Epidermal melanocyte (primary cell): ENCODE results near the gene CGB1.
A peak's percentile ranks its signal among the peaks of the same experiment; 100 is the strongest.
"Not testable (repeated sequence)": the region's sequence is repeated elsewhere in the genome, so short reads cannot be mapped to it uniquely, and the experiment has no call there.

ENCODE experiments used
- DNase-seq: peaks from one replicate; pipeline ENCODE4 v3.0.0; 2011; ENCODE audit warnings: low spot score; ENCODE audit not compliant: insufficient read length

CGB1 gene

DNA sequence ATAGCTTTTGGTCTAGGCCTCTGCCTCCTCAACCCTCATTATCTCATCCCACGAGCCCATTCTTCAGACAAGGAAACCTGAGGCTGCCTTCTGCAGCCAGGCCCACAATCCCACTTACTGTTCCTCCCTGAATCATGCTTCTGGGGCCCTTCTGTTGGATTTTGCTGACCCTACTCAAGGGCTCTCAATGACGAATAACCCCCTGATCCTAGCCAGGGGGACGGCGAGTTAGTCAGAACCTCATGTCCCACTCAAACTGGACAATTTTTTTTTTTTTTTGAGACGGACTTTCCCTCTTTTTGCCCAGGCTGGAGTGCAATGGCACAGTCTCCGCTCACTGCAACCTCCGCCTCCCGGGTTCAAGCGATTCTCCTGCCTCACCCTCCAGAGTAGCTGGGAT, 14.6 kb downstream of the CGB1 start:
- DNase-seq = no peak

DNA sequence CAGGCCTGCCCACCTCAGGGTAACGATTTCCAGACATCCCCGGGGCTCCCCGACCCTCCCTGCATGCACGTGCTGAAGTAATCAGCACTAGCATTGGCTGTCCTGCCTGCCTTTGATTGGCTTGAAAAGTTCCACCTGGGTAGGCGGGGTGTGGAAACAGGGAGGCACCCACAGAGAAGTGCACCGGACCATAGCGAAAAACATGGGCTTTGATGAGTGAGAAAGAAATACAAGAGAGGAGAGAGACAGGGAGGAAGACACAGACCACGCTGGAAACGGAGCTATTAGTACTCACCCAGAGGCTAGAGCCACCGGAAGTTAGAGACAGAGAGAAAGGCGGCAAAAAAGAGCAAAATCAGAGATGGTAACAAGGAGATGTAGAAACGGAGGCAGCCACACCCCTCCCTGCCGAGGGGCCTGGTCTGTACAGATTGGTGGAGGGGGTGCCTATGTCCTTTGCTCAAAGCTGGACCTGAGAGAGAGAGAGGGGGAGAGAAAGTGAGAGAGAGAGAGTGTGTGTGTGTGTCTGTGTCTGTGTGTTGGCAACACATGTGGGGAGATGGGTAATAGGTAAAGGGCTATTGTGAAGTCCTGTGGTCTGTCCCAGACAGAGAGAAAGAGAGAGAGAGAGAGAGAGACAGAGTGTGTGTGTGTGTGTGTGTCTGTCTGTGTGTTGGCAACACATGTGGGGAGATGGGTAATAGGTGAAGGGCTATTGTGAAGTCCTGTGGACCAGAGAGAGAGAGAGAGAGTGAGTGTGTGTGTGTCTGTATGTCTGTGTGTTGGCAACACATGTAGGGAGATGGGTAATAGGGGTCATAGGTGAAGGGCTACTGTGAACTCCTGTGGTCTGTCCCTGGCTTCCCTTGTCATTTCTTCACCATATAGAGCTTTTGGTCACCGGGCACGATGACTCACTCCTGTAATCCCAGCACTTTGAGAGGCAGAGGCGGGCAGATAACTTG, 15.5 kb downstream of the CGB1 start:
- DNase-seq = no peak

DNA sequence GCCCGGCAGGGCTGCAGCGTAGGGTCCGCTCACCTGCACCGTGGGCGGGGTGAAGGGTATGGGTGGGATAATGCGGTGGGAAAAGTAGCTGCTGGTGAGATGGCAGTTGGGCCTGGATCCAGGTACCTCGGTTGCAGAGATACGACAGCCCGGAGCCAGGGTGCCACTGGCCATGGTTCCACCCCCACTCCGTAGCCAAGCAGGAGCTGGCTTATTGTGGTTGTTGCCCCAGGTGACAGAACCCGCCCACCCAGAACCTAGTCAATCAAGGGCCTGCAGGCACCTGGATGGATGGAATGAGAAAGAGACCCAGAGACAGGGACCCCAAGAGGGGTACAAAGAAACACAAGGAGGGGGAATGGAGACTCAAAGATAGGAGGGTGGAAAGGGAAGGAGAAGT, 16.4 kb downstream of the CGB1 start:
- no peak for DNase-seq

DNA sequence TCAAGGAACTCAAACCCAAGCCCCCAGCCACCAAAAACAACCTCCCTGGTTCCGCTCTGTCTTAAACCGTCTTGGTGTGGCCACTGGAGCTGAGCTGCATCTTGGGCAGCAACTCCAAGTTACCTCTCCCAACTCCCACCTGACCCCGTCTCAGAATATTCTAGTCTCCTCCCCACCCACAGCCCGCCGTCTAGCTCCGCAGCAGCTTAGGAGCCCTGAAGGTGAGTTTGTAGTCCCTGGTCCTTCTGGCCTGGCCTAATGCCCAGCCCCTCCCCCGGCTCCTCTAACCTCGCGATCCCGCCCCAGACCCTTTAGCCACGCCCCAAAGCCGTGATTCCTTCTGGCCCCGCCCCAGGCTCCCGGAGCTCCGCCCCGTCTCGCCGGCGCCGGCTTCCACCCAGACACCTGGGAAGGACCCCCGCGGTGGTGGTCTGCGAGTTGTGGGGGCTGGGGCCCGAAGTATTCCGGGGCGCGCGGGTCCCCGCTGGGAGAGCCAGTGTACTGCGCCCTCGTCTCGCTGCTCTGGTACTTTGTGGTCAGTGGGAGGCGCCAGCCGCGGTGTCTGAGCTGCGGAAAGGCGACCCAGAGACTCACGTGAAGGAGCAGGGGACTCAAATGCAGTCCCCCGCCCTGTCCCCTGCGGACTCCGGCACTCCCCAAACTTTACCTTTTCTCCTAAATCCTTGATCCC, 17.3 kb downstream of the CGB1 start:
- DNase-seq = no peak

DNA sequence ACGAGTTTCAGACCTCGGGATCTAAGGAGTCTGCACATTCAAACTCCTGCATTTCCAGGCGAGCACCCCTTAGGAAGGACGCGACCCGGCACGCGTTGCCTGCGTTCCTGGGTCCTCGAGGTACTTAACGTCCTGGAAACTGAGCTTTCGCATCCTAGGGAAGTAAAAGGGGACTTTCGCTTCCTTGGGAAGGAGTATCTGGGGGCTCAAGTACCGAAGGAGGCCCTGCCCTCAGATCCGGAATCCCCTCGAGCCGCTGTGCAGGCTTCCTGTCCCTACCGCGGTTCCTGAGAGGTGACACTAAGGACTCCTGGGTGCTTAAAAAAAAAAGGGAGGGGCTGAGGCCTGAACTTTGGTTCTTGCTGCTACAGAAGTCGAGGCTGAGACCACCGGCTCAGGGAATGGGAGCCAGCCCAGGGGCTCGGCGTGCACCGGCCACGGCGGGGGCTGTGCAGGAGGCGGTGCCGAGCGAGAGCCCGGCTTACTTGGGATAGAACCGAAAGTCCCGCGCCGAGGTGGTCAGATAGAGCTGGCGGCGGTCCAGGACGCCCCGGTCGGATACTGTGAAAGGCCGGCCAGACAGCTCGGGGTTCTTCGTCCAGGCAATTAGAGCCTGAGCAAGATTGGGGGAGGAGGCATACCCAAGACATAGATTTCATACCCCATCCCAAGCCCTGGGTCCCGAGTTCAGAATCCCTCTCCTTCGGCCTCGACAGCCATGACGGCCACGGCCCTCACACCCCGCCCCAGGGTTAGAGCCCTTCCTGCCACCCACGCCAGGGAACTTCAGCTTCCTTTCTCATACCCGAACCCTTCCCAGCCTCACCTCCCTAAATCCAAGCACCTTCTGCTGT, 18.1 kb downstream of the CGB1 start:
- DNase-seq = not testable (repeated sequence)

DNA sequence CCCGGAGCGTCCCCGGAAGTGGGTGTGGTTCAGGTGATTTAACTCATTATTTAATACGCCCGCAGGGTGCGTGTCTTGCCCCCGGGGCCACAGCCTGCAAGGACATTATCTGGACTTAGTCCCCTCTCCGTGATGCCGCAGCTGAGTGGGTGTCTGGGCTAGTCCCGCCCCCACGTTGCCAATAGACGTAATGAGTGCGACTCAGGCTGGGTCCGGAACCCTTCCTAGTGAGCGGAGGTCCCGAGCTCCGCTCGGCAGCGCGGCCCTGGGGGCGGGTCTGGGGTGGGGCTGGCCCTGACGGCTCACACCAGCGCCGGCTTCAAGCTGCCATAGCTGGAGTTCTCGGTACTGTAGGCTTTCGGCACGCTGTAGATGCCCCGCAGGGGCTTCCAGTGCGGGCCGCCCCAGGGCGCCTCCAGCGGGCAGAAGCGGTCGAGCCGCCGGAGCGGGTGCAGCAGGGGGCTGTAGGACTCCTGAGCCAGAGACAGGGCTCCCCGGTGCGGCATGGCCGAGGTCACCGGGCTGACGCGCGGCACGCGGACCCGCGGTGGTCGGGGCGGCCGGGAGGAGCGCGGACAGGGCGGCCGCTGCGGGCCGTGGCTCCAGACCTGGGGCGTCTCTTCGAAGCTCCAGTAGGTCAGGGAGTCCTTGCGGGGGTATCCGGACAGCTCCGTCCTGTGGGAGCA, 18.9 kb downstream of the CGB1 start:
- peak; percentile 82 for DNase-seq

DNA sequence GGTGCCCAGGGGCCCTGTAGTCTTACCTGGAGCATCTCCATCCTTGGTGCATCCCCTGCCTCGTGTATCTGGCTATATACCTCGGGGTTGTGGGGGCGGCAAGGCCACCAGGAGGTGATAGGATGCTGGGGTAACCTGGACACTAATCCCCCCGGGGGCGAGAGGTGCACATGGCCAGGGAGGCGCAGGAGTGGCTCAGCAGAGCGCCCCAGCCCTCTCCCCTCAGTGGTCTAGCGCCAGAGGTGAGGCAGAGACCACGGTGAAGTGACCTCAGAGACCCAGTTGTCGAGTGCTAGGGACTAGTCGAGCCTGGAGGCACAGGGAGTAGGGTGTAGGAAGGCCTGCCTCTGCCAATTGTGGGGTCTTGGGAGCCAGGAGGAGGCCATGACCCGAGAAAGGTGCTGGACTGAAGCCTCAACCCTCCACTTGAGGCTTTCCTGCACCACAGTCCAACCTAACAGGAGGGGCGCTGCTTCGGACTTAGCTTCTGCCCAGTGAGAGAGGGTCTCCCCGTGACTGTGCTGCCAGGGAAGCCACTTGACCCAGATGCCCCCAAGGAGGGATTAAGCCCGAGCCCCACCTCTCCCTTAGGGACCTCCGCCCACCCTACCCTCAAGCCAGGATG, 19.5 kb downstream of the CGB1 start, which contains the start of gene LHB:
TSS of gene LHB (minus strand) at position 51 of the 625 bp plus-strand sequence. CDS start at position 41, 10 bp downstream.
- no peak for DNase-seq

DNA sequence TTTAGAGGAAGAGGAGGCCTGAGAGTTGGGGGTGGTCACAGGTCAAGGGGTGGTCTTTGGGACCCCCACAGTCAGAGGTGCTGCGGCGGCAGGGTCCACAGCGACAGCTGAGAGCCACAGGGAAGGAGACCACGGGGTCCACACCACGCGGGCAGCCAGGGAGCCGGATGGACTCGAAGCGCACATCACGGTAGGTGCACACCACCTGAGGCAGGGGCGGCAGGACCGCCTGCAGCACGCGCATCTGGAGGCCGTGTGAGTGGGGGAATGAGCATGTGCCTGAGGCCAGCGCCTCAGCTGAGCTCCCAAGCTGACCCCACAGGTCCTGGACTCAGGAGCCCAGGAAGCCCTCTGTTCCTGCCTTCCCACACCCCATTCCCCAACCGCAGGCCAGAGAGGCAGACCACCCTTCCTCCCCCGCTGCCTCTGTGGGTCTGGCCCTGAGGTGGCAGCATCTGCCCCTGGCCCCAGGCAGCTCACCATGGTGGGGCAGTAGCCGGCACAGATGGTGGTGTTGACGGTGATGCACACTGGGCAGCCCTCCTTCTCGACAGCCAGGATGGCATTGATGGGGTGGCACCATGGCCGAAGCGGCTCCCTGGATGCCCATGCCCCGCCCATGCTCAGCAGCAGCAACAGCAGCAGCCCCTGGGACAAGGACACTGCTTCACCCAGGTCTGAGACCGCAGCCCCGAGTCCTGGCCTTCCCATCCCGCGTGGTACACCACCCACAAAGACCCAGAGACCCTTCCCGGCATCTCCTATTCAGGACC, 20.4 kb downstream of the CGB1 start:
- no peak for DNase-seq

DNA sequence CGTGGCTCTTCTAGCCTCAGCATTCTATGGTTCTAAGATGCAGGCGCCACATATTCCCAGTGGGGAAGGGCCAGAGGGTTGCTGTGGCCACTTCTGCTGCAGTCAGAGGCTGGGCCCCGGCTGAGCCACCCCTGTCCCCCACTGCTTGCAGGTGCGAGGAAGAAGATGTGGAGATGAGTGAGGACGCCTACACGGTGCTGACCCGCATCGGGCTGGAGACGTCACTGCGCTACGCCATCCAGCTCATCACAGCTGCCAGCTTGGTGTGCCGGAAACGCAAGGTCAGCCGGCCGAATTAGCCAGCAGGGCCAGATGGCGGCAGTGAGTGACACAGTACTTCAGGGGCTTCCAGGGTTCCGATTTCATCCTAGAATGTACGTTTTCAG, 21.8 kb downstream of the CGB1 start:
- DNase-seq = no peak

DNA sequence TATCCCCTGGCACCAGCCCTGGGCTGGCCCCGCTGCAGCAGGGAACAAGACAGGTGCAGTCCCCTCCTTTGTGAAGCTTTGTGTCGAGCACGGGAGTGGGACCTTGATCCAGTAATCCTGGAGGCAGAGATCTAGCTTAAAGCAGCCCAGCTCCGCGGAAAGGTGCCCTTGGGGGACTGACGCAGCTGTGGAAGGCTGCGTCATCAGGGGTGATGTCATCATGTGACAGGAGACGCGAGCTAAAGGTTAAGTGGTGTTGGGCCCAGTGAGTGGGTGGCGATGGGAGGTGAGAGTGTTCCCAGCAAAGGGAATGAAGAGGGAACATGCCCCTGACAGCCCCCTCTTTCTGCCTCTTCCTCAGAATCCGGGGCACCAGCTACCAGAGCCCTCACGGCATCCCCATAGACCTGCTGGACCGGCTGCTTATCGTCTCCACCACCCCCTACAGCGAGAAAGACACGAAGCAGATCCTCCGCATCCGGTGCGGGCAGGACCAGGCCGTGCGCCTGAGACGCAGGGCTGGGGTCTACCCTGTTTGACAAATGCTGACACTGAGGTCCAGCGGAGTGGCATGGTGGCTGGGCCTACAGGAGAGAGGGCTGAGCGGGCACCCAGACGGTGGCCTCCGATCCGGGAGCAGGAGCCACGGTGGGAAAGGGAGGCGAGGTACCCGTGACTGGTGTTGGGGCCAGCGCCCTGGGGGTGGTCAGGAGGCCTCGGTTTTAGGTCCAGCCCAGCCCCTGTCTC, 22.4 kb downstream of the CGB1 start:
- DNase-seq = no peak

DNA sequence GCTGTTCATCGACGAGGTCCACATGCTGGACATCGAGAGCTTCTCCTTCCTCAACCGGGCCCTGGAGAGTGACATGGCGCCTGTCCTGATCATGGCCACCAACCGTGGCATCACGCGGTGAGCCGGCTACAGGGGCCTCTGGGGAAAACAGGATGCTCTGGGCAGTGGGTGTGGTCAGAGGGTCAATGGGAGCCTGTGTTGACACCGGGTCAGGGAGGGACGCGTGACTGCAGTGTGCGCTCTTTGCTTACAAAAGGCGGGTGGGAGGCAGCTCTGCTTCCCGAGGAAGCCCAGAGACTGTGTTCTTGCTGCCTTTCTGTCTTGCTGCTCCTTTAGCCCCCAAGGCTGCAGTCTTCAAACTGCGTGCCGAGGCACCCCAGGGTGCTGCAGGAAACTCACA, 25.5 kb downstream of the CGB1 start:
- peak; percentile 40 for DNase-seq

DNA sequence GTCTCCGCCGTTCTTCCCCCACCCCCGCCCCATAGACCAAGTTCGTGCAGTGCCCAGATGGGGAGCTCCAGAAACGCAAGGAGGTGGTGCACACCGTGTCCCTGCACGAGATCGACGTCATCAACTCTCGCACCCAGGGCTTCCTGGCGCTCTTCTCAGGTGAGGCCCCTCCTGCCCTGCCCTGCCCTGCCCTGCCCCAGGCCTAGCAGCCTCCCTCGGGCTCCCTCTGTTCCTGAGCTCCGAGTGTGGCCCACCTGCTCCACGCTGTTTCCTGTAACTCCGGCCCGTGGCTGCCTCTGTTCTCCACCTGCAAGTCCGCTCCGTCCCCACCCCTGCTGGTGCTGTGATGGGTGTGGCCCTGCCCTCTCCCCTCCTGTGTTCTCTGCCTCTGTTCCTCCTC, 26.2 kb downstream of the CGB1 start:
- DNase-seq = no peak

DNA sequence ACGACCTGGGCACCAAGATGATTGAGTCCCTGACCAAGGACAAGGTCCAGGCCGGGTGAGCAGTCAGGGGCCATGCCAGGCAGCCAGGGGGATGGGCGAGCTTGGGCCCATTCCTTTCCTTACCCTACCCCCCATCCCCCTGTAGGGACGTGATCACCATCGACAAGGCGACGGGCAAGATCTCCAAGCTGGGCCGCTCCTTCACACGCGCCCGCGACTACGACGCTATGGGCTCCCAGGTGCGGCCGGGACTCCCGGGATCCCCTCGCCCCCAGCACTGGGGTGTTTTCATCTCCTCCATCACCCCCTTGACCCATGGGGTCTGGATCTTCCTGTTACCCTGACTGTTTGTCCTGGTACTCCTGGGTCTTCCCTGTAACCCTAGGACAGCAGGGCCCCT, 26.9 kb downstream of the CGB1 start:
- DNase-seq = no peak

DNA sequence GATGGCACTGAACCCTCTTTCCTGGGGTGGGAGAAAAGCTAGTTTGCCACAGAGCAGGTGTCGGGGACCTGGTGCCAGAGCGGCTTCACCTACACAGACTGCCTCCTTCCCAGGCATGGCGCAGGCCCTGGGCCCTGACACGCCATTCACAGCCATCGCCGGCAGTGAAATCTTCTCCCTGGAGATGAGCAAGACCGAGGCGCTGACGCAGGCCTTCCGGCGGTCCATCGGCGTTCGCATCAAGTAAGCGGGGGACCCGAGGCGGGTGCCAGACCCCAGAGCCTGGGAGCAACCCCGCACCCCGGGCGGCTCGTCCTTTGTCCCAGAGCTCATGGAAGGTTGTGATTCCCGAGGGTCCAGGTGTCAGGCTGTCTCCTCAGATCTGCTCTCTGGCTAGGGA, 29.8 kb downstream of the CGB1 start:
- DNase-seq = no peak

DNA sequence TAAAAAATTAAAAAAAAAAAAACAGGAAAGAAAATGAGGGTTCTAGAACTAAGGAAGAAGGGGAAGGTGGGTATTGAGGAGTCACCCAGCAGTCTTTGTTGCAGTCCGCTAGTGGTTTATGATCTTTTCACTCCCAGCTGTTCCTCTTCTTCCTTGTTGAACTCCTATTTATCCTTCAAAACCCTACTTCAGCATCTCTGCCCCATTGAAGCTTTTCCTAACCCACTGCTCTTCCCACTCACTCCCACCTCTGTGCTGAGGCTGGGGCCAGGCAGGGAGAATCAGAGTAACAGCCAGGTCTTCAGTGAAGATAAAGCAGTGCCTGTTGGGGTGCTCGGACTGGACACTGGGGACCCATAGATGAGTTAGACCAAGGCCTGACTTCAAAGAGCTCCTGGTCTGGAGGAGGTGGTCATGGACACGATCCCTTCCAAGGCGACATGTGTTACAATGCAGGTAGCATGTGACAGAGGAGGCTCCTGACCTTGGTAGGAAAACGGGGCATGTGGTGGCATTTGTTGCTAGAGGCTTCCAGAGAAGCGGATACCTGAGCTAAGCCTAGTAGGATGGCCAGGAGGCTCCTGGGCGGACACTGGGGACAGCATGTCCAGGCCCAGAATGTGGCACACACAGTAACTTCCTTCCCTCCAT, 31.6 kb downstream of the CGB1 start:
- DNase-seq = no peak

DNA sequence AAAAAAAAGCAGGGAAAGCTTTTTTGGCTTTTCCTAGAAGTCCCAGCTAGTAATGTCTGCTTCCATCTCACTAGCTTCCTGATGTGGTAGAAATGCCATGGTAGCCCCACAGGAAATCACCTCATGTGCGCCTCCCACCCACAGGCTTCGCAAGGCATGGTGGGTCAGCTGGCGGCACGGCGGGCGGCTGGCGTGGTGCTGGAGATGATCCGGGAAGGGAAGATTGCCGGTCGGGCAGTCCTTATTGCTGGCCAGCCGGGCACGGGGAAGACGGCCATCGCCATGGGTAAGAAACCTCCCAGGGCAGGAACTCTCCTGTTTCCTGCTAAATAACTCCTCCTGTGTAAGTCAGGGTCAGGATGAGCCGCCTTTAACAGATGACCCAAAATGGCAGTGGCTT, 32.6 kb downstream of the CGB1 start:
- no peak for DNase-seq

DNA sequence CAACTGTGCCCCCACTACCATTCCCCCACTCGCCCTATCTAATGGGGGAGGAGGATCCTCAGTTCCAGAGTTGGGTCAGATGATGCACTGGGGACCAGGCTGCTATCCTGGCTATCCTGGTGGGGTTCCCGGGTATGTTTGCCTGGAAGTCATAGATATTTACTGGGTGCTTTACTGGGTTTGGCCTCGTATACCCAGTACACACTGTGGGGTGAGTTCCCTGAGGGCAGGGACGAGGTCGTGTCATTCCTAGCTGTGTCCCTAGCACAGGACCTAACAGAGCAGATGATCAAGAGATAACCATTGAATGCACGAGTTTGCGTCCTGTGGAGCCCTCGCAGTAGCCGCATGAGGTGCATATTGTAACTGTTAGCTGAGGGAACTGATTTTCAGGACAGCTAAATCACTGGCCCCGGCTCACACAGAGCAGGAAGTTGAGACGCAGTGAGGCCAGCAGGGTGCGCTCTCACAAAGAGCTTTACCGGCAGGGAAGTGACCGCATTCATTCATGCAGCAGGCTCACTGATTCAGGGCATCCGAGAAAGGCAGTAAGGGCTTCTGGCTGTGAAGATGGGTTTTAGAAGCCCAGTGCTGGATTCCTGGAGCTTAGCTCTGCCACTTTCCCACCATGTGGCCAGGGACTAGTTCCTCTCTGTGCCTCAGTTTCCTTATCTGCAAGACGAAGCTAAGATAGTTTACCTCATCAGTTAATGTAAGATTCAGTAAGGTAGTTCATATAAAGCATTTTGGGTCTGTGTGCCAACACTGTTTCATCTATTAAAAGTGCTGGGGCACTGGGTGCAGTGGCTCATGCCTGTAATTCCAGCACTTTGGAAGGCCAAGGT, 37.0 kb downstream of the CGB1 start:
- peak; percentile 50 for DNase-seq

DNA sequence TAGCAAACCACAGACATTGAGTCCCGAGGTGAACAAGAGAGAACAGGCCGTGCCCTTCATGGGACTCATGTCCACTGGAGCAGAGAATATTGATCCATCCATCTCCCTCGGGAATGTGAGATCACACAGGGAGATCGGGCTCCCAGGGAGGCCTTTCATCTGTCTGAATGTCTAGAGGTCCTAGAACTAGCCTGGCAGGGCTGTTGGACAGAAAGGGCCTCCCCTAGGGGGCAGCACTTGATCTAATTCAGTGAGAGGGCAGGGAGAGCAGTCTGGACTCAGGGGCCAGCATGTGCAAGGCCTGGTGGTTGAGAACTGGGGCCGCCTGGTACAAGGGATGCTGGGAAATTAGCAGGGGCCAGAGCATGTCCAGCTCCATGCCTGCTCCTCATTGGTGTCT, 38.7 kb downstream of the CGB1 start:
- no peak for DNase-seq
